ENCODE measurements around the gene FAM174C. TPM values are rescaled to one million over a fixed set of nuclear protein-coding genes. Genes with fewer than 3 reads are reported as not detected.

Gene FAM174C
- total RNA-seq, 4 donors from 2014 or later: 47.2 to 69.1 (median 59.3) TPM

GRCh38 chr19:1229056-1229923, 46.0 kb upstream of the FAM174C start:
- ATAC-seq (ENCODE audit: low FRiP score) (no peak), DNase-seq (ENCODE audit: low spot score) (no peak)
- no peak for TF ChIP-seq CTCF (IDR thresholded peaks at IDR 0.05)

- TF ChIP-seq CTCF (IDR thresholded peaks at IDR 0.05): no peak
- no peak for DNase-seq (ENCODE audit: low spot score)
- no peak for ATAC-seq (ENCODE audit: low FRiP score)
These were observed 45.2 kb upstream of the FAM174C start for GRCh38 chr19:1229924-1230782.

GRCh38 chr19:1230783-1231489, 44.4 kb upstream of the FAM174C start:
- ATAC-seq (ENCODE audit: low FRiP score) (no peak), DNase-seq (ENCODE audit: low spot score) (no peak)
- no peak for TF ChIP-seq CTCF (IDR thresholded peaks at IDR 0.05)

- TF ChIP-seq CTCF (IDR thresholded peaks at IDR 0.05): no peak
- no peak for DNase-seq (ENCODE audit: low spot score)
- ATAC-seq (ENCODE audit: low FRiP score): no peak
These were observed 43.3 kb upstream of the FAM174C start for GRCh38 chr19:1231729-1232637.

- ATAC-seq (ENCODE audit: low FRiP score) (no peak), DNase-seq (ENCODE audit: low spot score) (no peak)
- TF ChIP-seq CTCF (IDR thresholded peaks at IDR 0.05): no peak
These were observed 42.7 kb upstream of the FAM174C start for GRCh38 chr19:1232652-1233072.

- DNase-seq (ENCODE audit: low spot score) (no peak), ATAC-seq (ENCODE audit: low FRiP score) (no peak)
- no peak for TF ChIP-seq CTCF (IDR thresholded peaks at IDR 0.05)
These were observed 42.1 kb upstream of the FAM174C start for GRCh38 chr19:1233115-1233667.

Data from omental fat pad (tissue), 4 donors.